Right hindlimb (tissue), 1 donor: ENCODE measurements around the gene DPYSL3.
"Not testable (repeated sequence)": the region's sequence is repeated elsewhere in the genome, so short reads cannot be mapped to it uniquely, and the experiment has no call there.

ENCODE experiments used
- DNase-seq: peaks from one replicate; pipeline ENCODE4 v3.0.0-alpha.2; 2018

Gene DPYSL3

GRCh38 chr5:147400126-147400809 lies 109.6 kb downstream of the DPYSL3 start:
- no peak for DNase-seq

- no peak for DNase-seq
Measured at GRCh38 chr5:147398860-147399259, 111.0 kb downstream of the DPYSL3 start.

- no peak for DNase-seq
Measured at GRCh38 chr5:147397616-147398015, 112.3 kb downstream of the DPYSL3 start.

- no peak for DNase-seq
Measured at GRCh38 chr5:147396070-147396823, 113.6 kb downstream of the DPYSL3 start.

GRCh38 chr5:147393874-147394672 lies 115.8 kb downstream of the DPYSL3 start:
- DNase-seq, result no peak

- DNase-seq, result no peak
Measured at GRCh38 chr5:147391781-147392180, 118.1 kb downstream of the DPYSL3 start.

GRCh38 chr5:147390654-147391225 lies 119.1 kb downstream of the DPYSL3 start:
- DNase-seq, result no peak

GRCh38 chr5:147388184-147389108 lies 121.4 kb downstream of the DPYSL3 start:
- no peak for DNase-seq

- no peak for DNase-seq
Measured at GRCh38 chr5:147387109-147387508, 122.8 kb downstream of the DPYSL3 start.

- DNase-seq, result no peak
Measured at GRCh38 chr5:147384346-147385193, 125.3 kb downstream of the DPYSL3 start.

GRCh38 chr5:147382776-147383175 lies 127.1 kb downstream of the DPYSL3 start:
- DNase-seq, result no peak

GRCh38 chr5:147381555-147381954 lies 128.3 kb downstream of the DPYSL3 start:
- DNase-seq, result no peak

- no peak for DNase-seq
Measured at GRCh38 chr5:147377682-147378081, 132.2 kb downstream of the DPYSL3 start.

- no peak for DNase-seq
Measured at GRCh38 chr5:147375151-147375550, 134.7 kb downstream of the DPYSL3 start.

GRCh38 chr5:147373328-147373727 lies 136.5 kb downstream of the DPYSL3 start:
- no peak for DNase-seq

- no peak for DNase-seq
Measured at GRCh38 chr5:147372191-147372590, 137.7 kb downstream of the DPYSL3 start.

- DNase-seq, result no peak
Measured at GRCh38 chr5:147371290-147371689, 138.6 kb downstream of the DPYSL3 start.

GRCh38 chr5:147369742-147370374 lies 140.0 kb downstream of the DPYSL3 start:
- no peak for DNase-seq

- DNase-seq, result not testable (repeated sequence)
Measured at GRCh38 chr5:147367381-147367780, 142.5 kb downstream of the DPYSL3 start.

GRCh38 chr5:147361441-147362175 lies 148.3 kb downstream of the DPYSL3 start:
- DNase-seq, result no peak
